Psoas muscle (tissue), 8 donors: ENCODE data around the gene TMPRSS6. TPM values are rescaled to one million over a fixed set of nuclear protein-coding genes. Genes with fewer than 3 reads are reported as not detected.

ENCODE experiments used
- ATAC-seq, 4 donors: fragments of 200-7000 bp; cut with Tn5 transposase; one replicate each; pipeline ENCODE4 v1.9.1; 2020; ENCODE audit warnings: moderate library complexity in 3 of 4, mild to moderate bottlenecking in 2 of 4
- DNase-seq, 2 donors: peaks; one replicate each; pipeline ENCODE4 v3.0.0-alpha.2; 2020
- H3K27ac ChIP-seq: fragments of 200-600 bp; one replicate; pipeline ENCODE4 v1.8.0; 2022
- H3K27me3 ChIP-seq, 3 donors: fragments of 200-600 bp in 1 of 3; one replicate each; pipeline versions ENCODE4 v1.6.1 to v1.8.0; 2013 to 2022; ENCODE audit warnings: low read length in 2 of 3, mild to moderate bottlenecking in 2 of 3, moderate library complexity in 1 of 3; ENCODE audit not compliant: insufficient read depth in 3 of 3
- H3K36me3 ChIP-seq, 2 donors: fragments of 200-600 bp in 1 of 2; one replicate each; pipeline versions ENCODE4 v1.6.1 to v1.8.0; 2013 to 2022; ENCODE audit warnings: low read depth in 1 of 2, mild to moderate bottlenecking in 1 of 2, moderate library complexity in 1 of 2; ENCODE audit not compliant: insufficient read depth in 1 of 2
- H3K4me1 ChIP-seq: fragments of 200-600 bp; one replicate; pipeline ENCODE4 v1.8.0; 2022
- H3K4me3 ChIP-seq: fragments of 200-600 bp; one replicate; pipeline ENCODE4 v1.8.0; 2022; ENCODE audit warnings: mild to moderate bottlenecking
- H3K9me3 ChIP-seq: fragments of 200-600 bp; one replicate; pipeline ENCODE4 v1.8.0; 2022
- WGBS, 3 donors: extraction: QIAGEN DNeasy Blood & Tissue Kit; methylation state at CpG; one replicate each; pipeline versions ENCODE4 v1.1.6 to v1.1.7; 2013; 5-methylcytosine and 5-hydroxymethylcytosine counted together
- intact Hi-C, 2 donors: fragments of 100-400 bp; cut with DNase I; formaldehyde crosslinking; loops; one replicate each; pipeline versions ENCODE4 v1.11.0 to v1.14.2; 2022
- polyA plus RNA-seq, 3 donors: library from polyadenylated mRNA; stranded (reverse); fragments of 200-250 nt; gene quantifications; one replicate each; pipeline ENCODE4 v1.2.3, GENCODE V29; 2013
- total RNA-seq, 4 donors: library from RNA; stranded (reverse); fragmentation: NEBNext Ultra II Directional in 2 of 4; extraction: Animal tissue kit (Norgen Biotek cat#: 25700) in 2 of 4; gene quantifications; one replicate each; pipeline versions ENCODE4 v1.2.1 to v1.2.4, GENCODE V29; 2021 to 2023
- TF ChIP-seq, protein P1 (sequence below): fragments of 200-600 bp; IDR thresholded peaks from one replicate; pipeline ENCODE4 v1.8.0; 2022; ENCODE audit warnings: antibody characterized with exemption
- donor health status: healthy with polysubstance abuse.
- donor health status: DM: no; HTN: no; CAD: no; lungs with moderate emphysema.
- donor health status: Bipolar disorder and iron deficiency.
- donor health status: healthy.
- donor health status: DM: yes; HTN: yes; CAD: no.
- donor health status: DM: no; HTN: no; CAD: no.
- donor health status: DM: no; HTN: no; CAD: no.
- donor health status: DM: yes; HTN: yes; CAD: no.

Gene TMPRSS6
- total and polyA plus RNA-seq, 7 donors = not detected

DNA sequence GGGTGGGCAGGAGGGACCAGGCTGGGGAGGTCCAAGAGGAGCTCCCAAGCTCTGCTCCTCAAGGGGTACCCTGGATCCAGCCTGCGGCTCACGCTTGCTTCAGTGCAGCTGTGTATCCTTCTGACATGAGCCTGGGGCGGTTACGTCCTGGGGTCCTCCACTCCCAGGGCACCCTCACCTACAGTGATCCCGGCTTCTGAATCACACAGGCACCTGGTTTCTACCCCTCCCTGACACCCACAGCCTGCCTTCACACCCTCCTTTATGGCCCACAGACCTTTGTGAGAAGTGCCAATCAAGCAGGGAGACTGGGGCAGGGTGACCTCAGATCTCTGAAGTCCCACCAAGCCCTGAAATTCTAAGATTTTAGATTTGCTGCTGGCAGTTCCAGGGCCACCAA, 88.5 kb downstream of the TMPRSS6 start:
- Histone ChIP-seq H3K27ac (no peak overlapping the region), H3K27me3 (no peaks in the 10 kb centered on the region), H3K4me3 (peak overlapping the region; percentile 92), H3K36me3 (peaks cover 0 to 25% of the 10 kb centered on the region in 2 donors), H3K9me3 (no peaks in the 10 kb centered on the region), H3K4me1 (peaks cover 46% of the 10 kb centered on the region)
- 88 to 98% (median 89%) methylated on average over 5 of the region's 5 CpGs for WGBS, 3 donors
- ATAC-seq (no peak), DNase-seq (peak in 1 of 2 donors; percentile 16)
- intact Hi-C loops = no loop called here
- TF ChIP-seq, protein P1, sequence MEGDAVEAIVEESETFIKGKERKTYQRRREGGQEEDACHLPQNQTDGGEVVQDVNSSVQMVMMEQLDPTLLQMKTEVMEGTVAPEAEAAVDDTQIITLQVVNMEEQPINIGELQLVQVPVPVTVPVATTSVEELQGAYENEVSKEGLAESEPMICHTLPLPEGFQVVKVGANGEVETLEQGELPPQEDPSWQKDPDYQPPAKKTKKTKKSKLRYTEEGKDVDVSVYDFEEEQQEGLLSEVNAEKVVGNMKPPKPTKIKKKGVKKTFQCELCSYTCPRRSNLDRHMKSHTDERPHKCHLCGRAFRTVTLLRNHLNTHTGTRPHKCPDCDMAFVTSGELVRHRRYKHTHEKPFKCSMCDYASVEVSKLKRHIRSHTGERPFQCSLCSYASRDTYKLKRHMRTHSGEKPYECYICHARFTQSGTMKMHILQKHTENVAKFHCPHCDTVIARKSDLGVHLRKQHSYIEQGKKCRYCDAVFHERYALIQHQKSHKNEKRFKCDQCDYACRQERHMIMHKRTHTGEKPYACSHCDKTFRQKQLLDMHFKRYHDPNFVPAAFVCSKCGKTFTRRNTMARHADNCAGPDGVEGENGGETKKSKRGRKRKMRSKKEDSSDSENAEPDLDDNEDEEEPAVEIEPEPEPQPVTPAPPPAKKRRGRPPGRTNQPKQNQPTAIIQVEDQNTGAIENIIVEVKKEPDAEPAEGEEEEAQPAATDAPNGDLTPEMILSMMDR = no peak

DNA sequence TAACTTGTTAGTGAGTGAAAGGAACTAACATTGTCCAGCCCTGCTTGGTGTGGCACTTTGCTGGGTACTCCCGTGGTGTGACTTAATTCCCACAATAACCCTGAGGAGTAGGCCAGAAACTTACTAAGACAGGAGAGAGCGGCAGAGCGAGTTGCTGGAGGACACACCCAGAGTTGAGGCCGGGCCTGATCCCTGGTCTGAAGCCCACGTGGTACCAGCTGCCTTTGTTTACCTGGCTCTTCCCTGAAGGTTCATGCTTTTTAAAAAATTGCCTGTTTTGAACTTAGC, 89.4 kb downstream of the TMPRSS6 start:
- Histone ChIP-seq H3K36me3 (peaks cover 0 to 17% of the 10 kb centered on the region in 2 donors), H3K9me3 (no peaks in the 10 kb centered on the region), H3K4me3 (peak overlapping the region; percentile 92), H3K27me3 (no peaks in the 10 kb centered on the region), H3K4me1 (peaks cover 46% of the 10 kb centered on the region), H3K27ac (peak overlapping the region; percentile 86)
- ATAC-seq (peak; percentile 15 to 57 (median 50)), DNase-seq (no peak)
- intact Hi-C loops = no loop called here
- 0 to 1% (median 0%) methylated on average over 5 of the region's 5 CpGs for WGBS, 3 donors
- TF ChIP-seq, protein P1 = no peak

DNA sequence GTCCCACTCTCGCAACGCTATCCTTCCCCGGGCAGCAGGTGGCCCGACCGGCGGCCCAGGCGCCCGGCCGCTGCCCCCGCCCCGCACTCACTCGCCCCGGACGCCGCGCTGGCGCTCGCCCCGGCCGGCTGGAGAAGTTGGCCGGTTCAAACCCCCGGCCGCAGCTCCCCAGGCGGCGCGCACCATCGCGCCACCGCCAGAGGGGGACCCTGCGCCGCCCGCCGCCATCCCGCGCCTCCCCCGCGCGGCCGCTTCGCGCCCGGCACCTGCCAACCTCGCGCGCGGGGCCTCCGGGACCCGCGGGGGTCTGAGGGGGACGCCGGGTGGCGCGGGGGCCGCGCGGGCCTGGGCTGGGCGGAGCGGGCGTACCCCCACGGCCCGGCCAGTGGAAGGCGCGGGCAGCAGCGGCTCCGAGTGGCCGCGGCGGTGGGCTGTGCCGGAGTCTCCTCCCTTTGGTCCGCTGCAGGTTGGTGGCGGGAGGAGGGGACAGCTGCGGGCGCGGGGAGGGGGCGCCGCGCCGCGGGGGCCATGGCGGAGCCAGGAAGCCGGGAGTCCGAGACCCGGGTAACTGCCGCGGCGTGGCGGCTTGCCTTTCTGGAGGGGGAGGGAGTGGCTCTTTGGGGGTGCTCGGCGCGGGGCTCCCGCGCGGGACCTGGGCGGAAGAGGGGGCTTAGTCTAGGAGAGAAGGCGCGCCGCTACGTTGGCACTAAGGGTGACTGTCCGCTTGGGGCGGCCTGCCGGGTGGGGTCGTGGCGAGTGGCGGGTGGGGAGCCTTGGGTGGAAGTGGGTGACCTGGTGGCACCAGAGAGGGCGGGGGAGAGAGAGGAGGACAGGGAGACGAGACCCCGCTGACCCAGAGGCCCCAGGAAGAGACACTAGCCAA, 90.0 kb downstream of the TMPRSS6 start, which contains the start of the genes MPST and TST:
TSS of gene MPST (plus strand) at position 434 of the 883 bp plus-strand sequence. CDS start at position 529, 95 bp downstream.
TSS of gene TST (minus strand) at position 139 of the 883 bp plus-strand sequence. CDS start 715 bp downstream, outside the sequence.
- Histone ChIP-seq H3K27ac (peak within 1 kb of the TSS; percentile 86), H3K27me3 (no peaks in the 10 kb centered on the region), H3K9me3 (no peaks in the 10 kb centered on the region), H3K36me3 (peaks cover 0 to 11% of the 10 kb centered on the region in 2 donors), H3K4me1 (peaks cover 46% of the 10 kb centered on the region), H3K4me3 (peak within 1 kb of the TSS; percentile 92)
- peak; percentile 87 to 91 (median 88) for ATAC-seq
- WGBS, 3 donors = 0 to 1% (median 1%) methylated on average over 50 to 107 of the region's 107 CpGs
- DNase-seq = peak; percentile 84 to 91
- intact Hi-C loops = loop anchor here in 1 of 2 donors (10.0 kb wide), 1 partner anchor 475 kb away; no protein-coding TSS in a partner anchor
- TF ChIP-seq, protein P1 = peak; percentile 52

DNA sequence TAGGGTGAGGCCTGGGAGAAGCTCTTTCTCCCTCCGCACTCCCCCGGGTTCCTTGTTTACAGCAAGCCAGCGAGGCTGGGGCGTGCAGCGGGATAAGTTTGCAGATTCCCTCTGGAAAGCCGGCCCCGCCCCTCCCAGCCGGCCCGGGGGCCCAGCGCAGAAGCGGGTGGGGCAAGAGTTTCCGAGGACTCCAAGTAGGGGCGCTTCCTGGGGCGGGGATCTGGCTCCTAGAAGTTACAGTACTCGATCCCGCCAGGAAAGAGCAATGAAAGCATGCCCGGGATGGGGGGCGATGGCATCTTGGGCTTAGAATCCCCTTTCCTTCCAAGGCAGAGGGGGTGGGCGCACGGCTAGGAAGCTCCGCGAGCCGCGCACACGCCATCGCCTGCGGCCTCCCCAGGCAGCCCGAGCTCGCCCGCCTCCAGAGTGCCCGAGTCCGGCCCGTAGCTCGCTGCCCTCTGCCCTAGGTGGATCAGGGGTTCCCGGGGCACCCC, 90.7 kb downstream of the TMPRSS6 start:
- TF ChIP-seq, protein P1 = no peak
- peak overlapping the region; percentile 86 for H3K27ac ChIP-seq
- ATAC-seq (peak; percentile 9 to 56 (median 25)), DNase-seq (peak; percentile 72 to 83)
- peaks cover 46% of the 10 kb centered on the region for H3K4me1 ChIP-seq
- WGBS, 3 donors = 0 to 1% (median 1%) methylated on average over 20 to 35 of the region's 35 CpGs
- H3K36me3 ChIP-seq = peaks cover 0 to 8% of the 10 kb centered on the region in 2 donors
- intact Hi-C loops = loop anchor here in 1 of 2 donors (10.0 kb wide), 1 partner anchor 474 kb away; no protein-coding TSS in a partner anchor
- no peaks in the 10 kb centered on the region for H3K27me3 ChIP-seq
- peak overlapping the region; percentile 92 for H3K4me3 ChIP-seq
- H3K9me3 ChIP-seq = no peaks in the 10 kb centered on the region
